DMS153 treated with DMSO at 0.1 percent for 48 hours (cell line): ENCODE data around the gene ZNF670.
"Not testable (repeated sequence)": the region's sequence is repeated elsewhere in the genome, so short reads cannot be mapped to it uniquely, and the experiment has no call there.

ENCODE experiments used
- DNase-seq: peaks from one replicate; lab custom pipeline; 2025; ENCODE audit not compliant: unreplicated experiment; lab: John Stamatoyannopoulos, UW

Gene ZNF670

GRCh38 chr1:247078258-247079140, at the start of gene ZNF670:
ZNF670 (minus strand) TSS chr1:247078811; CDS start chr1:247078596, 215 bp downstream.
- DNase-seq: peak; percentile 91

- DNase-seq: not testable (repeated sequence)
These were observed 49.1 kb upstream of the ZNF670 start for GRCh38 chr1:247127519-247128282.

- not testable (repeated sequence) for DNase-seq
These were observed 48.0 kb upstream of the ZNF670 start for GRCh38 chr1:247126601-247127000.

DNA sequence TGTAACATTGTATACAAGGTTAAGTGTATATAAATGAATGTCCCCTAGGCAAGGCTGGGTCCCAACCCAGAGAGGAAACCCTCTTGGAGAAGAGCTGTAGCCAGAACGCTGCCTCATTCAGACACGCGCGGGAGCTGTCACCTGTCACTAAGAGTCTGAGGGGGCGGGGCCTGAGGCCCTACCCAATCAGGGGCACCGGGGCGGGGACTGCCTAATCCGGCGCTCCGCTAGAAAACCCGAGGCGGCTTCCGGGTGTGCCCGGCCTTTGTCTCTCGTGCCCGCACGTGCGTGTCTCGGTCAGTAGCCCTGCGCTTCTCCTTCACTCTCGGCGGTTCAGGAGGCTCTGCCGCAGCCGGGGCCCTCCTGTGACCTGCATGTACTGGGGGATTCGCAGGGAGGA, 47.6 kb upstream of the ZNF670 start:
- DNase-seq: not testable (repeated sequence)

GRCh38 chr1:247121382-247121781, 42.8 kb upstream of the ZNF670 start:
- no peak for DNase-seq

DNA sequence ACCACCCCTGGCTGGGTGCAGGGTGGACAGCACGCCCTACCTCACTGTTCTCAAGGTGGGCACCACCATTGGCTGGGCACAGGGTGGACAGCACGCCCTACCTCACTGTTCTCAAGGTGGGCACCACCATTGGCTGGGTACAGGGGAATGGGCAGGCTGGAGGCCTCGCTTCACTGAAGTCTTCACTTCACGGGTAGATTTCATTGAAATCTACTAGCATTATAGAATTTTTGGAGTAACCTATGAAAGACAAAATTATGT, 41.7 kb upstream of the ZNF670 start:
- not testable (repeated sequence) for DNase-seq

DNA sequence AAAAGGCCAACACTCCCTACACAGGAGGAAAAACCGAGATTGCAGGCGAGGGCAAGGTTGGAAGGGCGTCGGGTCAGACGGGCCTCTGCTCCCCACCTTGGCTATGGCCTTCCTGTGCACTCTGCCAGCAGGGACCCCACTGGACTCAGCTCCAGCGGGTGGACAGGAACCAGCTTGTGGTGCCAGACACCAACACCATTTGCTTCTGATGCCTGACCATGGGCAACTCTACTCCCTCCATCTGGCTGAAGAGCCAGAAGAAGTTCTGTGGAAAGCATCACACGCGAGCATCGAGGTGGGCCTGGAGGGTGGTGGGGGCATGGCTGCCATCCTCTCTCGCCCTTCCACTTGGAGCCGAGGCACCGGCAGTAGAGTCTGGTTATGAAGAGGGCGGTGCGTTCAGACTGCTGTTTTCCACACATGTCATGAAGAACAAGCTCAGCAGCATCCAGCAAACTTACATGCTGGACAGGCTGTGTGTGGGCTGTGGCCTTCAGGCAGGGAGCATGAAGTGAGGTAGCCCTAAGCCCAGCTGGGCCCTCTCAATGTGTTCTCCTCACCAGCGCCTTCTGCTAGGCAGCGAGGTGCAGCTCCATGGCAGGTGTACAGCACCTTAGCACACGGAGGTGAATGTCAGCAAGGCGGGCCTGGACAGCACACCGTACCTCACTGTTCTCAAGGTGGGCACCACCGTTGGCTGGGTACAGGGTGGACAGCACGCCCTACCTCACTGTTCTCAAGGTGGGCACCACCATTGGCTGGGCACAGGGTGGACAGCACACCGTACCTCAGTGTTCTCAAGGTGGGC, 41.2 kb upstream of the ZNF670 start:
- DNase-seq: no peak

DNA sequence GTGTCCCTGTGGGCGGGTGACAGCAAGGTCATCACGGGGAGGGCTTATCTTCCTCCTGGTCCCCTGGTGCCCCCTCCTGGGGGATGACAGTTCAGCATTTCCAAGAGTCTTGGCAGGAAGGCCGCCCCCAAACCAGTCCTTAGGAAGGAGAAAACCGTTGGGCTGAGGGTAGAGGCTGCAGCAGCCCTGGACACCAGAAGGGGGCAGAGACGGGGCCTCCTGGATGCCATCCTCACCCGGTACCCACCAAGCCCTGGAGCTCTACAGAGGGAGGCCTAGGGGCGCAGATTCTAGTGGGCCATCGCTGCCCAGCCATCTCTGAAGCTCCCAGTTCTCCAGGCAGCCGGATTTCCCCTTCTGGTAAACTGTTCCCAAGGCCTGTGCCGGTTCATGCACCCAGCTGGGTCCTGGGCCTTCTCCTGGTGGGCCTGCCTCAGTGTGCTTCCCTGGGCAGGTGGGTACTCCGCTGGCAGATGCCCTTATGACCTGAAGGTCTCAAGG, 40.4 kb upstream of the ZNF670 start:
- peak; percentile 13 for DNase-seq

GRCh38 chr1:247115545-247115944, 36.9 kb upstream of the ZNF670 start:
- DNase-seq: no peak

GRCh38 chr1:247115141-247115510, 36.5 kb upstream of the ZNF670 start:
- DNase-seq: no peak

GRCh38 chr1:247114351-247115140, 35.9 kb upstream of the ZNF670 start:
- no peak for DNase-seq

DNA sequence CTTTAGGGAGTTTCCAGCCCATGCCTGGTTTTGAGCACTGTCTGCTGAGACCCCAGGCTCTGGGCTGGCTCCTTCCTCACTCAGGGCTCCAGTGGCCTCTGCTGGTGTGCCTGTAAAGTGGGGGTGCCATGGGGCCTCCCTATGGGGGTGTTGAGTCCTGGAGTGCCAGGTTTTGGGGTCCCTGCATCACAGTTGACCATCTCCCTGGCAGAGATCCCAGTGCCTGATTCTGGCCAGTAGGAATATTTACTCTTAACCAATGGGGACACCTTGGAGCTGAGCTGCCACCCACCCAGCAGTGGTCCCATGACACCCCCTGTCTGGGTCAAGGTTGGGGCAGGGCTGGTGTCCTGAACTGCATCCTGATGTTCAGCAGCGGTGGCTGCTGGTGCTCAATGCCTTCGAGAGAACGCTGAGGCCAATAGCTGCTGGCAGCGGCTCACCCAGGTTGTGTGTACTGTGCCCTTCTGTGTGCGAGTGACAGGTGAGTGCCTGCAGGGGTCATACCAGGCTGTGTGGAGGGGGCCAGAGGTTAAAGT, 35.2 kb upstream of the ZNF670 start:
- no peak for DNase-seq

DNA sequence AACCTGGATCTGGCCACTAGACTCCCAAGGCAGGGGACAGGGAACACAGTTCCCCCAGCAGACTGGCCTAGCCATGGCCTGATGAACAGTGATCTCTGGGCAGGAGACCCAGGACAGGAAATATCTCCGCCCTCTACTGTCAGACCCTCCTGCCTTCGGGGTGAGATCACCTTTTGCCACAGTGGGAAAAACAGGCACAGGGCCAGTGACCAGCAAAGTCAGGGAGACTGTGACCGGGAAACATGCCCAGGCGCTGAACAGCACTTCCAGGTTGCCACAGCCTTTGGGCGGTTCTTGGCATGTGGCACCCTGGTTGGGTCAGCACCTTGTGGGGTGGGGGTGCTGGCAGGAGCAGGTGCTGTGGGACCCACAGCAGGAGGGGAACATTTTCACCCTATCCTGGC, 34.5 kb upstream of the ZNF670 start:
- no peak for DNase-seq

GRCh38 chr1:247112479-247112781, 33.8 kb upstream of the ZNF670 start:
- peak; percentile 10 for DNase-seq

- DNase-seq: no peak
These were observed 33.3 kb upstream of the ZNF670 start for GRCh38 chr1:247111700-247112478.

DNA sequence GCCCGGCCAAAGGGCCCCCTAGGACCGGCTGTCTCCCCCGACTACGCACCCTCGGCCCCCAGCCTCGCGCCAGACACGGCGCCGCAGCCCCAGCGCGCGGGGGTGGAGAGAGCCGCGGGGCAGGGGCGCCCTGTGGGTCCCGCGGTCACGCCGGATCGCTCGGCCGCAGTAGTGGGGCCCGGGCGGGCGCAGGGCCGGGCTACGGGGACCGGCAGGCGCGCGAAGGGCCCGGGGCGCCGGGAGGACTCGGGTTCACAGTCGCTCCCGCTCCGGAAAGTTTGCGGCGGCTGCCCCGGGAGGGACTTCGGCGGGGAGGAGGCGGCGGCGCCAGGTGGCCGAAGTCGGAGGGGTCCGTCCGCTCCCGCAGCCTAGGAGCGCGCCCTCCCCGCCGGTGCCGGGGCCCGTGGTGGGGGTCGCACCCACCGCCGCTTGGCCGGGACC, 32.7 kb upstream of the ZNF670 start:
- DNase-seq: no peak

DNA sequence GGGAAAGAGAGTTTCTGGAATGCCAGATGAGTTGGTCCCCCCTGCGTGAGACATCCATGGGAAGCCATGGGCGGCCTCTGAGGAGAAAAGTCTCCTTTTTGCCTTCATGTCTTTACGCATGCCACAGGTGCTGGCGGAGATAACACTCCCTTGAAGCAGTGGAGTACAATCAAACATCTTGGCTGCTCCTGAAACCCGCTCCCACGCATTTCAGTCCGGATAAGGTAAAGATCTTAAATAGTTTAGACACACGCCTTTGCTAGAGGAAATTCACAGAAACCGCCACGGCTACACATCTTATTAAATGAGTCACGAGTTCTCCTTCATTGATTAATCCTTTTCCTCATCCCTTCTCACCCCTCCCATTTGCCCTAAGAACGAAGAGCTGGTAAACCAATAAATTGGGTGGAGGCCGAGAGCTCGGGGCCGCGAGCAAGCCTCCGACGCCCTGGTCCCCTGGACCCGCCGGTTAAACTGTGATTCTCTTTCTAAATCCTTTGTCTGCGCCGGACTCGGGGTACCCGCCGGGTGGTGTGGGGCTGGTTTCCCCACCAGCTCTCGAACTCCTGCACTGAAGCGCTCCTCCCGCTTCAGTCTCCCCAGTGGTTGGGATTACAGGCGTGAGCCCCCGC, 32.1 kb upstream of the ZNF670 start:
- no peak for DNase-seq

DNA sequence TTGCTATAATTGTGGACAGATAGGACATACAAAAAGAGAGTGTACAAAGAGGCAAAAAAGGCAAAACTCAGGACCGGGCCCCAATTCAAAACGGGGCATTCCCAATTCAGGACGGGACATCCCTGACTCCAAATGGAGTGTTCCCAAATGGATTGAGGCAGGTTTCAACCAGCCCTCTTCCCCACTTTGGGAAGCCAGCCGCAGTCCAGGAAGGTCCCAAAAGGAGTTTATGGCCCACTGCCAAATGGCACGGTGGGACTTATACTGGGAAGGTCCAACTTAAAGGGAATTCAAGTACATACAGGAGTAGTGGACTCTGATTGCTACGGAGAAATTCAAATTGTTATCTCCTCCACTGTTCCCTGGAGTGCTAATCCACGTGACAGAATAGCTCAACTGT, 29.1 kb upstream of the ZNF670 start:
- DNase-seq: no peak

DNA sequence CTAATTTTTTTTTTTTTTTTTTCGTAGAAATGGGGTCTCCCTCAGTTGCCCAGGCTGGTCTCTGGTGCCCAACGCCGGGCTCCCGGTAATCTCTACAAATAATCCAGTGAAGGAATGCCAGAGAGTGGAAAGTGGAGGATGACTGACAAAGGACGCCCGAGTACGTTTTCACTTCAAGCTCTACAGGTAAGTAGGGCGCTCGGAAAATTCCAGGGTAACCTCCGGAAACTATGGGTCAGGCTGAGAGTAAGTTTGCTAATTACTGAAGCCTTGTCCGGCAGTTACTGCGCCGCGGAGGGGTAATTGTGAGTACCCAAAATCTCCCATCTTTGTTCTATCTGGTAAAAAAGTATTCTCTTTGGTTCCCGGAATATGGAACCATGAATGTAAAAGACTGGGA, 27.4 kb upstream of the ZNF670 start:
- no peak for DNase-seq
